DOHH2 (cell line): ENCODE results near the gene DYNC1I1.

ENCODE experiments used
- H3F3A ChIP-seq: fragments of 200-600 bp; sonication (generic), shearing (Covaris generic); 2 replicates; pipeline ENCODE4 v1.6.0; 2016; ENCODE audit warnings: antibody characterized with exemption, mild to moderate bottlenecking; ENCODE audit not compliant: control insufficient read depth, insufficient read depth
- H3K27ac ChIP-seq: fragments of 200-600 bp; sonication (generic); 2 replicates; pipeline ENCODE4 v1.5.1; 2014; ENCODE audit warnings: low read depth, mild to moderate bottlenecking, low read length, moderate library complexity
- H3K27me3 ChIP-seq: fragments of 200-600 bp; sonication (generic); 2 replicates; pipeline ENCODE4 v1.6.1; 2014; ENCODE audit warnings: mild to moderate bottlenecking, low read length, mixed read lengths; ENCODE audit not compliant: control insufficient read depth
- H3K36me3 ChIP-seq: fragments of 200-600 bp; sonication (generic); 2 replicates; pipeline ENCODE4 v1.6.1; 2014; ENCODE audit warnings: mild to moderate bottlenecking, low read length, moderate library complexity, mixed read lengths; ENCODE audit not compliant: control insufficient read depth
- H3K4me1 ChIP-seq: fragments of 200-600 bp; sonication (generic); 2 replicates; pipeline ENCODE4 v1.6.1; 2014; ENCODE audit warnings: mild to moderate bottlenecking, low read length, mixed read lengths; ENCODE audit not compliant: control insufficient read depth
- H3K4me2 ChIP-seq: fragments of 200-600 bp; sonication (generic); 2 replicates; pipeline ENCODE4 v1.6.0; 2014; ENCODE audit warnings: mild to moderate bottlenecking, low read length, moderate library complexity
- H3K4me3 ChIP-seq: fragments of 200-600 bp; sonication (generic); 2 replicates; pipeline ENCODE4 v1.5.1; 2014; ENCODE audit warnings: mild to moderate bottlenecking, low read length, mixed read lengths
- H3K79me2 ChIP-seq: fragments of 200-600 bp; sonication (generic); 2 replicates; pipeline ENCODE4 v1.6.1; 2014; ENCODE audit warnings: mild to moderate bottlenecking, low read length, mixed read lengths; ENCODE audit not compliant: control insufficient read depth
- H3K9me2 ChIP-seq: fragments of 200-600 bp; sonication (generic); replicated peaks from 2 replicates; pipeline ENCODE4 v1.6.1; 2014; ENCODE audit warnings: mild to moderate bottlenecking, low read length, mixed read lengths; ENCODE audit not compliant: control insufficient read depth
- H3K9me3 ChIP-seq: fragments of 200-600 bp; sonication (generic); 2 replicates; pipeline ENCODE4 v1.6.1; 2014; ENCODE audit warnings: antibody characterized with exemption, low read length, mixed read lengths; ENCODE audit not compliant: control insufficient read depth, insufficient read depth
- H4K20me1 ChIP-seq: fragments of 200-600 bp; sonication (generic); 2 replicates; pipeline ENCODE4 v1.6.0; 2014; ENCODE audit warnings: low read depth, mild to moderate bottlenecking, antibody characterized with exemption, low read length, moderate library complexity; ENCODE audit not compliant: control insufficient read depth, insufficient read depth
- CTCF ChIP-seq: fragments of 200-600 bp; sonication (generic); IDR thresholded peaks from one replicate; pipeline ENCODE4 v1.5.1; 2014; ENCODE audit warnings: antibody characterized with exemption, mild to moderate bottlenecking, low read depth, low read length; ENCODE audit not compliant: poor library complexity, severe bottlenecking
- EZH2phosphoT487 ChIP-seq: fragments of 200-600 bp; sonication (generic); IDR thresholded peaks from 2 replicates; pipeline ENCODE4 v1.6.1; 2017; ENCODE audit warnings: borderline replicate concordance, mild to moderate bottlenecking, antibody characterized with exemption, low read length, moderate library complexity, mixed read lengths

DYNC1I1 gene

GRCh38 chr7:96097835-96098234 lies 325.5 kb downstream of the DYNC1I1 start:
- H3K4me1 ChIP-seq = no peaks in the 10 kb centered on the region
- H3K4me3 ChIP-seq = no peak overlapping the region
- H3K9me2 ChIP-seq = no peaks in the 10 kb centered on the region
- no peak for TF ChIP-seq CTCF
- no peak for TF ChIP-seq EZH2phosphoT487
- no peaks in the 10 kb centered on the region for H3F3A ChIP-seq
- no peak overlapping the region for H3K4me2 ChIP-seq
- no peaks in the 10 kb centered on the region for H3K9me3 ChIP-seq
- 0 out of 2 replicates have a peak, but pooled peaks cover 6% of the 10 kb centered on the region for H3K27me3 ChIP-seq
- H4K20me1 ChIP-seq = no peaks in the 10 kb centered on the region
- H3K79me2 ChIP-seq = no peaks in the 10 kb centered on the region
- H3K36me3 ChIP-seq = no peaks in the 10 kb centered on the region
- H3K27ac ChIP-seq = no peak overlapping the region

- H3K79me2 ChIP-seq = no peaks in the 10 kb centered on the region
- no peak overlapping the region for H3K4me2 ChIP-seq
- TF ChIP-seq EZH2phosphoT487 (no peak), CTCF (no peak)
- H4K20me1 ChIP-seq = no peaks in the 10 kb centered on the region
- no peaks in the 10 kb centered on the region for H3F3A ChIP-seq
- H3K27me3 ChIP-seq = no peaks in the 10 kb centered on the region
- no peak overlapping the region for H3K27ac ChIP-seq
- no peak overlapping the region for H3K4me3 ChIP-seq
- H3K36me3 ChIP-seq = no peaks in the 10 kb centered on the region
- H3K9me2 ChIP-seq = no peaks in the 10 kb centered on the region; the same call in 1 of the 2 replicates
- no peaks in the 10 kb centered on the region for H3K9me3 ChIP-seq
- H3K4me1 ChIP-seq = no peaks in the 10 kb centered on the region
Measured at GRCh38 chr7:96100737-96101136, 328.4 kb downstream of the DYNC1I1 start.

- no peak overlapping the region for H3K4me2 ChIP-seq
- H3K79me2 ChIP-seq = no peaks in the 10 kb centered on the region
- H3K27ac ChIP-seq = no peak overlapping the region
- no peaks in the 10 kb centered on the region for H3K9me3 ChIP-seq
- no peaks in the 10 kb centered on the region for H3K4me1 ChIP-seq
- H4K20me1 ChIP-seq = no peaks in the 10 kb centered on the region
- H3K27me3 ChIP-seq = no peaks in the 10 kb centered on the region
- no peaks in the 10 kb centered on the region; the same call in 1 of the 2 replicates for H3K9me2 ChIP-seq
- H3K4me3 ChIP-seq = no peak overlapping the region
- TF ChIP-seq CTCF (no peak), EZH2phosphoT487 (no peak)
- no peaks in the 10 kb centered on the region for H3K36me3 ChIP-seq
- no peaks in the 10 kb centered on the region for H3F3A ChIP-seq
Measured at GRCh38 chr7:96102096-96102811, 329.9 kb downstream of the DYNC1I1 start.
